DMS79 (cell line): ENCODE data around the gene ZNF750.

ENCODE experiments used
- DNase-seq: peaks from one replicate; lab custom pipeline; 2025; lab: John Stamatoyannopoulos, UW

Gene ZNF750

GRCh38 chr17:82835122-82835521 is 4.7 kb downstream of the ZNF750 start:
- no peak for DNase-seq

GRCh38 chr17:82832881-82833475 is 6.8 kb downstream of the ZNF750 start:
- no peak for DNase-seq

GRCh38 chr17:82832411-82832810 is 7.4 kb downstream of the ZNF750 start:
- peak; percentile 28 for DNase-seq

GRCh38 chr17:82831818-82832200 is 8.0 kb downstream of the ZNF750 start:
- no peak for DNase-seq

- no peak for DNase-seq
Observed at GRCh38 chr17:82831041-82831817, 8.6 kb downstream of the ZNF750 start.

GRCh38 chr17:82830249-82830661 is 9.6 kb downstream of the ZNF750 start:
- DNase-seq, result no peak

GRCh38 chr17:82828875-82829487 is 10.8 kb downstream of the ZNF750 start:
- DNase-seq, result no peak

GRCh38 chr17:82826956-82827355 is 12.9 kb downstream of the ZNF750 start:
- DNase-seq, result no peak

GRCh38 chr17:82826211-82826610 is 13.6 kb downstream of the ZNF750 start:
- DNase-seq, result no peak

- no peak for DNase-seq
Observed at GRCh38 chr17:82825540-82826124, 14.2 kb downstream of the ZNF750 start.

- no peak for DNase-seq
Observed at GRCh38 chr17:82823004-82823403, 16.8 kb downstream of the ZNF750 start.

- no peak for DNase-seq
Observed at GRCh38 chr17:82822281-82822680, 17.5 kb downstream of the ZNF750 start.

GRCh38 chr17:82821554-82821953 is 18.3 kb downstream of the ZNF750 start:
- DNase-seq, result no peak

- no peak for DNase-seq
Observed at GRCh38 chr17:82820278-82821251, 19.3 kb downstream of the ZNF750 start.

GRCh38 chr17:82817947-82818346 is 21.9 kb downstream of the ZNF750 start:
- DNase-seq, result no peak

GRCh38 chr17:82816358-82816757 is 23.5 kb downstream of the ZNF750 start:
- DNase-seq, result no peak

GRCh38 chr17:82815790-82816305 is 24.0 kb downstream of the ZNF750 start:
- DNase-seq, result no peak

- no peak for DNase-seq
Observed at GRCh38 chr17:82815354-82815753, 24.5 kb downstream of the ZNF750 start.

- DNase-seq, result no peak
Observed at GRCh38 chr17:82814834-82815233, 25.0 kb downstream of the ZNF750 start.

- no peak for DNase-seq
Observed at GRCh38 chr17:82813299-82814051, 26.3 kb downstream of the ZNF750 start.

- DNase-seq, result no peak
Observed at GRCh38 chr17:82812601-82813000, 27.2 kb downstream of the ZNF750 start.
